Bronchial epithelial cell (primary cell): ENCODE data around the gene DTNB. TPM values are rescaled to one million over a fixed set of nuclear protein-coding genes. Genes with fewer than 3 reads are reported as not detected.

Experiments used
- DNase-seq: peaks from one replicate; pipeline ENCODE4 v3.0.0-alpha.2; 2010; ENCODE audit warnings: low read depth
- FAIRE-seq: peaks from 2 replicates; lab custom pipeline; 2011; peaks lifted over from hg19 to GRCh38; lab: Jason Lieb, UNC
- H3K27me3 ChIP-seq: 2 replicates; pipeline ENCODE4 v1.5.1; 2011; ENCODE audit warnings: low read length; ENCODE audit not compliant: control insufficient read depth, insufficient read depth
- H3K36me3 ChIP-seq: 2 replicates; pipeline ENCODE4 v1.5.1; 2011; ENCODE audit warnings: low read length; ENCODE audit not compliant: control insufficient read depth, insufficient read depth
- H3K4me3 ChIP-seq: 2 replicates; pipeline ENCODE4 v1.5.1; 2011; ENCODE audit warnings: mild to moderate bottlenecking, low read depth, low read length, control low read depth
- total RNA-seq: library from RNA; depleted of rRNA; stranded (reverse); fragments of >200 nt; gene quantifications from 2 replicates; pipeline ENCODE4 v1.2.1, GENCODE V29; 2014
- TF ChIP-seq, protein P1 (sequence below): IDR thresholded peaks from 2 replicates; pipeline ENCODE4 v1.5.1; 2011; ENCODE audit warnings: mild to moderate bottlenecking, moderate library complexity, low read length, control low read depth, inconsistent platforms; ENCODE audit not compliant: insufficient read depth, severe bottlenecking

DTNB gene
- total RNA-seq, 1 donor from 2014 or later, result 8.4 TPM

DNA sequence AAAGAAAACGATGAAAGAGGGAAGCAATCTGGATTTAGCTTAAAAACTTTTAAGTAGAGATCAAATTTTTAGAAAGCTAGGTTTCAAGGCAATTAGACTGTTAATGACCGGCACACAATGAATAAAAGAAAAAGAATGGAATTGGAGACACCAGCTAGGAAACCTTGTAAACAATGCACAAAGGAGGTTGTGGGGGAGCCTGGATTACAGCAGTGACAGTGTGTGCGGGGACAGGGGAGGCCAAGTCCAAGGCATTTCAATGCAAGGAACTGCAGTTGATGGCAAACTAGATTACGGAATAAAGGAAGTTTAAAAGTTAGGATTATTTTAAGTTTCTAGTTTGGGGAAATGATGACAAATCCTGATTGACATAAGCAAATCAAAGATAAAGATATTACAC is 74.5 kb downstream of the DTNB start:
- TF ChIP-seq, protein P1, sequence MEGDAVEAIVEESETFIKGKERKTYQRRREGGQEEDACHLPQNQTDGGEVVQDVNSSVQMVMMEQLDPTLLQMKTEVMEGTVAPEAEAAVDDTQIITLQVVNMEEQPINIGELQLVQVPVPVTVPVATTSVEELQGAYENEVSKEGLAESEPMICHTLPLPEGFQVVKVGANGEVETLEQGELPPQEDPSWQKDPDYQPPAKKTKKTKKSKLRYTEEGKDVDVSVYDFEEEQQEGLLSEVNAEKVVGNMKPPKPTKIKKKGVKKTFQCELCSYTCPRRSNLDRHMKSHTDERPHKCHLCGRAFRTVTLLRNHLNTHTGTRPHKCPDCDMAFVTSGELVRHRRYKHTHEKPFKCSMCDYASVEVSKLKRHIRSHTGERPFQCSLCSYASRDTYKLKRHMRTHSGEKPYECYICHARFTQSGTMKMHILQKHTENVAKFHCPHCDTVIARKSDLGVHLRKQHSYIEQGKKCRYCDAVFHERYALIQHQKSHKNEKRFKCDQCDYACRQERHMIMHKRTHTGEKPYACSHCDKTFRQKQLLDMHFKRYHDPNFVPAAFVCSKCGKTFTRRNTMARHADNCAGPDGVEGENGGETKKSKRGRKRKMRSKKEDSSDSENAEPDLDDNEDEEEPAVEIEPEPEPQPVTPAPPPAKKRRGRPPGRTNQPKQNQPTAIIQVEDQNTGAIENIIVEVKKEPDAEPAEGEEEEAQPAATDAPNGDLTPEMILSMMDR, result no peak
- no peak for FAIRE-seq
- no peak for DNase-seq
- Histone ChIP-seq H3K36me3 (no peaks in the 10 kb centered on the region), H3K27me3 (no peaks in the 10 kb centered on the region), H3K4me3 (no peak overlapping the region)

DNA sequence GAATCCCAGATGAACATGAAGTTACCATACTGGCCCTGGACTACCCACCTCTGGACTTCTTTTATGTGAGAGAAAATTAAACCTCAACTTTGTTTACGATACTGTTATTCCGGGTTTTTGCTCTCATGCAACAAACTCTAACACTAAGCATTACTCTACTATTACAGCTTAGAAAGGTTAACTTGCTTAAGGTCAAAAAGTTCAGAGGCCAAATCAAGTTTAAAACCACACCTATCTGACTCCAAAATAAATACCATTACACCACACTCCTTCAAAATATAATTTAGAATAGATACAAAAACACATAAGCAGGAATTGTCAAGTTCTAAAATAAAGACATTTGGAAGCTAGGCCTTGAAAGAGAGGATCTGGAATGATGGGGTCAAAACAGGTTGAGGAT is 75.0 kb downstream of the DTNB start:
- H3K4me3 ChIP-seq, result no peak overlapping the region
- H3K36me3 ChIP-seq, result no peaks in the 10 kb centered on the region
- no peaks in the 10 kb centered on the region for H3K27me3 ChIP-seq
- TF ChIP-seq, protein P1, result no peak
- FAIRE-seq, result no peak
- no peak for DNase-seq

DNA sequence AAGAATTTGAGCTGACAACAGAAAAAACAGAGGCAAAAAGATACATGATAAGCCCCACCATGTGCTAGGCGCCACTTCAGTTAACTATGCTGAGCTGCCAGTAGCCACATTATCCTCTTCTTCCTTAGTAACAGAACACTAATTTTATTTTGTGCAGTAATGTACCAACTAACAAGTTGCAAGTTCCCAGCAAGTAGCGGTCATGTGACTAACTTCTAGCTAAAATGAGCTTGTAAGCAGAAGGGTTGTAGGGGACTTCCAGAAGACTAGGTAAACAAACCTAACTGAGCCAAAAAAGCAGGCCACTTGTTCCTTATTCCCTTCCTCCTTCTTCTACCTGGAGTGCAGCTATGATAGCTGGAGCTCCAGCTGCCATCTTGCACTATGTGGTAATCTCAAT is 75.5 kb downstream of the DTNB start:
- H3K27me3 ChIP-seq, result no peaks in the 10 kb centered on the region
- H3K36me3 ChIP-seq, result no peaks in the 10 kb centered on the region
- no peak for FAIRE-seq
- DNase-seq, result no peak
- TF ChIP-seq, protein P1, result no peak
- H3K4me3 ChIP-seq, result no peak overlapping the region

DNA sequence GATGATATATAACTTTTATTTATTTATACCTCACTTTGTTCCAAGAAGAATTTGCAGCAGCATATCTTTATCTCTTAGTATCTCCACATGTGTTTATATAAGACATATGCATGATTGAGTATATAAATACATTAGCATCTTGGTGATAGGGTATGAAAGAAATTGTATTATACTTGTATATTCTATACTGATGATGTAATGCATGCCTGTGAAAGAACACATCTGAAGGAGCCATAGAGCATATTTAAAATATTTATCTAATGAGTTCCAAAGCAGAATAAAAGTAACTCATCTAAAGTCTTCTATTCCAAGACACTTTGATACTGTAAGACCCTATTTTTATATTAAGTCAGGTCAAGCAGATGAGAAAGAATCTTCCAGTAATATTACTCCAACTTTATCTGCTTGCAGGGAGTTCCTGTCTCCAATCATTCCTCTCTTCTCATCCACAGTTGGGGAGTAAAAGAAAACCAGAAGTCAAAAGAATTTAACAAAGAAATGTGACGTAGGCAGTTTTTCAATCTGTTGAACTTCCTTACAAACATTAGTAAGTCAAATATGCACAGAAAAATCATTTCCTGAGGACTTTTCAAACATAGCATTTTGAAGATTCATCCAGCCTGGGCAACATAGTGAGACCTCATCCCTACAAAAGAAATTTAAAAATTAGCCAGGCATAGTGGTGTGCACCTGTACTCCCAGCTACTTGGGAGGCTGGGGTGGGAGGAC is 76.7 kb downstream of the DTNB start:
- Histone ChIP-seq H3K36me3 (no peaks in the 10 kb centered on the region), H3K4me3 (no peak overlapping the region), H3K27me3 (no peaks in the 10 kb centered on the region)
- TF ChIP-seq, protein P1, result no peak
- DNase-seq (no peak), FAIRE-seq (no peak)

DNA sequence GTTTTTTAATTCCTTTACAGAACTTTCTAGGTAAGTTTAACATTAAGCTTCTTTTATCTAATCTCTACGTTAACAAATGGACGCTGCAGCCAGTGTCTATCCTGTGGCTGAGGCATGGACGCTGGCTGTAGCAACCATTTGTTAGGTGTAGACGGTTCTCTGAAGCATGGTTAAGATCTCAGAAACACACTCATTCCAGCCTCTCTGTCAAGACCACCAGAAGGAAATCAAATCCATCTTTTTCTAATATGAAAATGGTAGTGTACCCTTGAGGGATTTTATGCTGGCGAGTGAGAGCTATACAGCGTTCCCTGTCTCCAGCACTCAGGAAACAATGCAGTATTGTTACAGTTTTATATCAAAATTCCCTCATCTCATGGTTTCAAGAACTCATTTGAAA is 78.0 kb downstream of the DTNB start:
- FAIRE-seq (no peak), DNase-seq (no peak)
- TF ChIP-seq, protein P1, result no peak
- no peaks in the 10 kb centered on the region for H3K27me3 ChIP-seq
- H3K36me3 ChIP-seq, result no peaks in the 10 kb centered on the region
- H3K4me3 ChIP-seq, result no peak overlapping the region

DNA sequence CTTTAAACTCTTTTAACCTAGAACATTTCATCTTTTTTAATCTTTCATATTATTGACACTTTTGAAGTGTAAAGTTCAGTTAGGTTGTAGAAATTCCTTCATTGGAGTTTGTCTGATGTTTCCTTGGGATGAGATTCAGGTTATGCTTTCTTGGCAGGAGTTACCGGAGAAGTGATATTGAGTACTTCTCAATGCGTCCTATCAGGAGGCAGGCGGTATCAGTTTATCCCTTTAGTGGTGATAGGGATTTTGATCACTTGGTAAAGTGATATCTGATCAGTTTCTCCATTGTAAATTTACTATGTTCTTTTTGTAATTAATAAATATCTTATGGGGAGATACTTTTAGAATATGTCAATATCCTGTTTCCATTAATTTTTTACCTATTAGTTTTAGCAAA is 78.4 kb downstream of the DTNB start:
- no peak overlapping the region for H3K4me3 ChIP-seq
- no peaks in the 10 kb centered on the region for H3K36me3 ChIP-seq
- FAIRE-seq, result no peak
- TF ChIP-seq, protein P1, result no peak
- no peak for DNase-seq
- no peaks in the 10 kb centered on the region for H3K27me3 ChIP-seq
